ENCODE results near the gene ADGRG6. TPM values are rescaled to one million over a fixed set of nuclear protein-coding genes. Genes with fewer than 3 reads are reported as not detected.
A peak's percentile ranks its signal among the peaks of the same experiment; 100 is the strongest.

ADGRG6 gene
- total and polyA plus RNA-seq, 2 of the 8 experiments (the other 6 are each of a cell fraction or from before 2014, with no cell fraction given): 1.1 to 6.2 TPM

GRCh38 chr6:142400495-142400894, 98.7 kb downstream of the ADGRG6 start:
- Histone ChIP-seq H3K4ac (replicated peaks; ENCODE audit: insufficient read length, low read depth, low read length) (no peak overlapping the region), H3K9me3 (ENCODE audit: insufficient read depth in 2 of 2, low read depth in 1 of 2, low read length in 1 of 2) (no peaks in the 10 kb centered on the region), H3K18ac (ENCODE audit: extremely low read depth, low read length) (no peak overlapping the region), H4K91ac (replicated peaks; ENCODE audit: insufficient read length, low read length) (no peak overlapping the region), H3K27me3 (replicated peaks in 1 of 4; ENCODE audit: control insufficient read depth in 3 of 4, extremely low read depth in 1 of 4, insufficient read depth in 3 of 4, low read length in 3 of 4) (no peaks in the 10 kb centered on the region), H3K36me3 (ENCODE audit: control insufficient read depth in 2 of 4, insufficient read depth in 4 of 4, low read length in 3 of 4) (no peaks in the 10 kb centered on the region), H4K8ac (ENCODE audit: extremely low read depth, insufficient read depth, low read length) (no peak overlapping the region), H2BK20ac (ENCODE audit: low read length) (no peak overlapping the region), H3K56ac (replicated peaks; ENCODE audit: insufficient read length, low read depth, low read length) (no peak overlapping the region), H3K27ac (ENCODE audit: low read depth, low read length) (no peak overlapping the region), H3K79me2 (ENCODE audit: control insufficient read depth in 1 of 2, insufficient read depth in 2 of 2, low read length in 2 of 2) (no peaks in the 10 kb centered on the region), H3K23me2 (ENCODE audit: low read depth, low read length) (no peaks in the 10 kb centered on the region), H3K14ac (ENCODE audit: insufficient read length) (no peak overlapping the region), H2AFZ (ENCODE audit: low read length) (peak overlapping the region; percentile 82), H2AK5ac (ENCODE audit: low read depth, low read length) (no peak overlapping the region), H2BK5ac (ENCODE audit: low read depth, low read length) (no peak overlapping the region), H2BK120ac (replicated peaks; ENCODE audit: low read depth, low read length) (no peak overlapping the region), H4K20me1 (replicated peaks in 1 of 2; ENCODE audit: control insufficient read depth in 1 of 2, insufficient read depth in 2 of 2, low read length in 2 of 2) (no peaks in the 10 kb centered on the region), H3K23ac (ENCODE audit: insufficient read length) (no peak overlapping the region), H3K4me2 (ENCODE audit: insufficient read depth in 1 of 2, low read depth in 2 of 2, low read length in 2 of 2) (no peak overlapping the region), H2BK15ac (ENCODE audit: low read length) (no peak overlapping the region), H3K79me1 (ENCODE audit: low read depth, low read length) (no peaks in the 10 kb centered on the region), H3K4me3 (ENCODE audit: extremely low read depth in 1 of 4, insufficient read depth in 2 of 4, low read depth in 3 of 4, low read length in 4 of 4) (no peak overlapping the region), H3K9ac (replicated peaks in 1 of 4; ENCODE audit: extremely low read depth in 1 of 4, low read depth in 3 of 4, low read length in 3 of 4) (no peak overlapping the region), H4K5ac (ENCODE audit: insufficient read length, low read depth, low read length) (no peak overlapping the region), H2BK12ac (ENCODE audit: low read depth, low read length) (no peak overlapping the region), H3K4me1 (replicated peaks in 1 of 4; ENCODE audit: control insufficient read depth in 3 of 4, insufficient read depth in 4 of 4, low read length in 3 of 4) (peaks cover 3 to 7% (median 5%) of the 10 kb centered on the region in 4 experiments; a peak in 4 of 7 replicates)
- 62% methylated on average over 4 of the region's 4 CpGs; no CpG with 5 or more reads in 1 of the 2 experiments for WGBS, 2 experiments (ENCODE audit: extremely low coverage in 1 of 2, insufficient coverage in 1 of 2, insufficient read length in 1 of 2, insufficient replicate concordance in 2 of 2, low coverage in 1 of 2, low lambda C conversion rate in 2 of 2, missing lambda C conversion rate in 1 of 2)
- ChIA-PET CTCF (ENCODE audit: partially characterized antibody) (no interaction called here), POLR2A (ENCODE audit: partially characterized antibody) (no interaction called here)
- DNase-seq (ENCODE audit: low read depth in 1 of 2, low spot score in 2 of 2) (no peak), FAIRE-seq (no peak)
- TF ChIP-seq NRF1 (IDR thresholded peaks at IDR 0.05; ENCODE audit: low read depth, low read length) (no peak), JUN (IDR thresholded peaks at IDR 0.05; ENCODE audit: low read depth, low read length) (no peak), CHD2 (IDR thresholded peaks at IDR 0.05; ENCODE audit: low read length) (no peak), EGR1 (IDR thresholded peaks at IDR 0.05; ENCODE audit: borderline replicate concordance, low read depth, low read length) (no peak), KDM1A (IDR thresholded peaks at IDR 0.05; ENCODE audit: borderline replicate concordance, low read length) (no peak), TCF12 (IDR thresholded peaks at IDR 0.05; ENCODE audit: low read depth, low read length) (no peak), CREB1 (IDR thresholded peaks at IDR 0.05) (no peak), FOSL1 (IDR thresholded peaks at IDR 0.05; ENCODE audit: insufficient read depth, low read depth, low read length) (no peak), CTCF (IDR thresholded peaks at IDR 0.05; ENCODE audit: control extremely low read depth in 1 of 3, insufficient read depth in 1 of 3, low read depth in 1 of 3, low read length in 3 of 3) (no peak), ASH2L (IDR thresholded peaks at IDR 0.05; ENCODE audit: low read length) (no peak), CBX5 (IDR thresholded peaks at IDR 0.05; ENCODE audit: low read depth, low read length) (no peak)

Measured in H1 (cell line).